Hepatocyte (in vitro differentiated cells): ENCODE data around the gene CCSER2. TPM values are rescaled to one million over a fixed set of nuclear protein-coding genes. Genes with fewer than 3 reads are reported as not detected.
"Not testable (repeated sequence)": the region's sequence is repeated elsewhere in the genome, so short reads cannot be mapped to it uniquely, and the experiment has no call there.

ENCODE experiments used
- DNase-seq: peaks from one replicate; pipeline ENCODE4 v3.0.0-alpha.2; 2016; ENCODE audit warnings: low spot score
- H2AFZ ChIP-seq: fragments of 200-600 bp; sonication (generic); 2 replicates; pipeline ENCODE4 v1.6.0; 2016; ENCODE audit warnings: antibody characterized with exemption, mild to moderate bottlenecking
- H3K27ac ChIP-seq: fragments of 200-600 bp; sonication (generic); 2 replicates; pipeline ENCODE4 v1.5.1; 2016; ENCODE audit warnings: mild to moderate bottlenecking
- H3K27me3 ChIP-seq: fragments of 200-600 bp; sonication (generic); 2 replicates; pipeline ENCODE4 v1.6.1; 2016
- H3K36me3 ChIP-seq: fragments of 200-600 bp; sonication (generic); replicated peaks from 2 replicates; pipeline ENCODE4 v1.5.1; 2016; ENCODE audit warnings: low read depth; ENCODE audit not compliant: insufficient read depth
- H3K4me1 ChIP-seq: fragments of 200-600 bp; sonication (generic); 2 replicates; pipeline ENCODE4 v1.5.1; 2016; ENCODE audit warnings: mild to moderate bottlenecking, moderate library complexity; ENCODE audit not compliant: insufficient read depth
- H3K4me2 ChIP-seq: fragments of 200-600 bp; sonication (generic); 2 replicates; pipeline ENCODE4 v1.6.0; 2016
- H3K4me3 ChIP-seq: fragments of 200-600 bp; sonication (generic); 2 replicates; pipeline ENCODE4 v1.5.1; 2016; ENCODE audit warnings: mild to moderate bottlenecking
- H3K79me2 ChIP-seq: fragments of 200-600 bp; sonication (generic); 2 replicates; pipeline ENCODE4 v1.6.0; 2017; ENCODE audit warnings: mild to moderate bottlenecking
- H3K9me2 ChIP-seq: fragments of 200-600 bp; sonication (generic); replicated peaks from 2 replicates; pipeline ENCODE4 v1.6.0; 2017; ENCODE audit warnings: mild to moderate bottlenecking; ENCODE audit not compliant: insufficient read depth
- H3K9me3 ChIP-seq: fragments of 200-600 bp; sonication (generic); 2 replicates; pipeline ENCODE4 v1.5.1; 2016; ENCODE audit warnings: low read depth, mild to moderate bottlenecking
- H4K20me1 ChIP-seq: fragments of 200-600 bp; sonication (generic); 2 replicates; pipeline ENCODE4 v1.6.0; 2016; ENCODE audit warnings: mild to moderate bottlenecking; ENCODE audit not compliant: insufficient read depth, poor library complexity, severe bottlenecking
- EZH2 ChIP-seq: fragments of 200-600 bp; sonication (generic); IDR thresholded peaks from 2 replicates; pipeline ENCODE4 v1.6.1; 2016; ENCODE audit warnings: antibody characterized with exemption, mild to moderate bottlenecking, borderline replicate concordance
- EZH2phosphoT487 ChIP-seq: fragments of 200-600 bp; sonication (generic); IDR thresholded peaks from one replicate; pipeline ENCODE4 v1.6.1; 2018; ENCODE audit warnings: antibody characterized with exemption, mild to moderate bottlenecking, low read depth, moderate library complexity; ENCODE audit not compliant: unreplicated experiment, severe bottlenecking
- WGBS: methylation state at CpG from one replicate; pipeline ENCODE4 v1.1.6; 2016; ENCODE audit warnings: low lambda C conversion rate; ENCODE audit errors: missing lambda C conversion rate; 5-methylcytosine and 5-hydroxymethylcytosine counted together
- polyA plus RNA-seq: library from polyadenylated mRNA; unstranded; fragments of >200 nt; fragmentation: Nextera tagmentation; extraction: Ambion mirVana; gene quantifications from 2 replicates; pipeline ENCODE4 v1.2.1, GENCODE V29; 2016
- total RNA-seq: library from RNA; depleted of rRNA; stranded (reverse); fragments of >200 nt; gene quantifications from 2 replicates; pipeline ENCODE4 v1.2.3, GENCODE V29; 2014
- TF ChIP-seq, protein P1 (sequence below): fragments of 200-600 bp; sonication (generic); IDR thresholded peaks from 2 replicates; pipeline ENCODE4 v1.5.1; 2016; ENCODE audit warnings: antibody characterized with exemption, mild to moderate bottlenecking; ENCODE audit not compliant: poor library complexity

The CCSER2 gene
- total and polyA plus RNA-seq, 2 experiments from 2014 or later = 36.5 to 39.7 TPM

- WGBS = 96% methylated on average over 8 of the region's 8 CpGs
- no peaks in the 10 kb centered on the region for H3K9me2 ChIP-seq
- no peaks in the 10 kb centered on the region for H3K9me3 ChIP-seq
- no peak overlapping the region for H3K4me3 ChIP-seq
- DNase-seq = no peak
- no peak for TF ChIP-seq EZH2phosphoT487
- TF ChIP-seq EZH2 = no peak
- TF ChIP-seq, protein P1, sequence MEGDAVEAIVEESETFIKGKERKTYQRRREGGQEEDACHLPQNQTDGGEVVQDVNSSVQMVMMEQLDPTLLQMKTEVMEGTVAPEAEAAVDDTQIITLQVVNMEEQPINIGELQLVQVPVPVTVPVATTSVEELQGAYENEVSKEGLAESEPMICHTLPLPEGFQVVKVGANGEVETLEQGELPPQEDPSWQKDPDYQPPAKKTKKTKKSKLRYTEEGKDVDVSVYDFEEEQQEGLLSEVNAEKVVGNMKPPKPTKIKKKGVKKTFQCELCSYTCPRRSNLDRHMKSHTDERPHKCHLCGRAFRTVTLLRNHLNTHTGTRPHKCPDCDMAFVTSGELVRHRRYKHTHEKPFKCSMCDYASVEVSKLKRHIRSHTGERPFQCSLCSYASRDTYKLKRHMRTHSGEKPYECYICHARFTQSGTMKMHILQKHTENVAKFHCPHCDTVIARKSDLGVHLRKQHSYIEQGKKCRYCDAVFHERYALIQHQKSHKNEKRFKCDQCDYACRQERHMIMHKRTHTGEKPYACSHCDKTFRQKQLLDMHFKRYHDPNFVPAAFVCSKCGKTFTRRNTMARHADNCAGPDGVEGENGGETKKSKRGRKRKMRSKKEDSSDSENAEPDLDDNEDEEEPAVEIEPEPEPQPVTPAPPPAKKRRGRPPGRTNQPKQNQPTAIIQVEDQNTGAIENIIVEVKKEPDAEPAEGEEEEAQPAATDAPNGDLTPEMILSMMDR = no peak
- no peaks in the 10 kb centered on the region for H4K20me1 ChIP-seq
- H3K4me2 ChIP-seq = no peak overlapping the region
- H3K79me2 ChIP-seq = no peaks in the 10 kb centered on the region
- H2AFZ ChIP-seq = no peak overlapping the region
- H3K4me1 ChIP-seq = no peaks in the 10 kb centered on the region
- no peaks in the 10 kb centered on the region for H3K27me3 ChIP-seq
- H3K36me3 ChIP-seq = no peaks in the 10 kb centered on the region
- no peak overlapping the region for H3K27ac ChIP-seq
These were observed 119.5 kb downstream of the CCSER2 start for GRCh38 chr10:84447701-84448400.

DNA sequence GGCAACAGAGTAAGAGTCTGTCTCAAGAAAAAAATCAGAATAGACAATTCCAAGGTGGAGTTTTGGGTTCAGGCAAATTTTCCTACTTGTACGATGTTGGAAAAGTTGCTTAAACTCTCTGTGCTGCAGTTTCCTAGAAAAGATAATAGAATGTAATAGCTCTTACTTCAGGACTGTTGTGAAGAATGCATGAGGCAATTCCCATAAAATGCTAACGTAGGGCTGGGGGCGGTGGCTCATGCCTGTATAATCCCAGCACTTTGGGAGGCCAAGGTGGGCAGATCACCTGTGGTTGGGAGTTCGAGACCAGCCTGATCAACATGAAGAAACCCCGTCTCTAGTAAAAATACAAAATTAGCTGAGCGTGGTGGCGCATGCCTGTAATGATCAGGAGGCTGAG is 121.0 kb downstream of the CCSER2 start:
- 97% methylated on average over 7 of the region's 7 CpGs for WGBS
- not testable (repeated sequence) for H2AFZ ChIP-seq, H3K4me2 ChIP-seq, H3K36me3 ChIP-seq, H3K79me2 ChIP-seq, H3K27ac ChIP-seq, H3K27me3 ChIP-seq, H3K9me3 ChIP-seq, DNase-seq, H4K20me1 ChIP-seq, H3K9me2 ChIP-seq, H3K4me1 ChIP-seq, H3K4me3 ChIP-seq

DNA sequence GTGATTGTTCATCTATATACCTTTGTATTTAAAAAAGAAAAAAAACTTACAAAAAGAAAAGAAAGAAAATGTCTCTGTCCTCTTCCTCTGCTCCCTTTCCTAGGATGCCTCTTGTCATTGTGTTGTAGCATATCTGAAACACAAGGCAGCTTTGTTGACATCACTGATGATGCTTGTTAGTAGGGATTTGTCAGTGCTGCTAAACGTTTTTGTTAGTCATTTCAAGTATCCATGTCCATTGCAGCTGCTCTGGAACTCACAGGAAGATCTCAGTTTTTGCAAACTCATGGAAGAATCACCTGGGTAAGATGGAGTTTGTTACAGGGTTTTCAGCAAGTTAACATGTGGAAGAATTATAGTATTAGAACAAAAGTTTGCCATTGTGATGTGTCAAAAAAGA is 123.6 kb downstream of the CCSER2 start:
- no peak for DNase-seq
- 25% methylated on average over 1 of the region's 1 CpG for WGBS

GRCh38 chr10:84453303-84453702 is 124.9 kb downstream of the CCSER2 start:
- Histone ChIP-seq H3K4me1 (no peaks in the 10 kb centered on the region), H3K4me3 (no peak overlapping the region), H3K27ac (no peak overlapping the region), H4K20me1 (no peaks in the 10 kb centered on the region), H3K27me3 (no peaks in the 10 kb centered on the region), H3K9me2 (no peaks in the 10 kb centered on the region), H3K36me3 (no peaks in the 10 kb centered on the region), H3K79me2 (no peaks in the 10 kb centered on the region), H2AFZ (no peak overlapping the region), H3K9me3 (peaks cover 3% of the 10 kb centered on the region), H3K4me2 (no peak overlapping the region)
- 86% methylated on average over 6 of the region's 6 CpGs for WGBS
- no peak for TF ChIP-seq EZH2
- TF ChIP-seq, protein P1 = no peak
- no peak for TF ChIP-seq EZH2phosphoT487
- no peak for DNase-seq

More for the DNA sequence above, 123.6 kb downstream of the CCSER2 start:
- H3K79me2 ChIP-seq = no peaks in the 10 kb centered on the region
- H3K4me1 ChIP-seq = no peaks in the 10 kb centered on the region
- no peak overlapping the region for H3K27ac ChIP-seq
- H3K4me2 ChIP-seq = no peak overlapping the region
- no peaks in the 10 kb centered on the region for H3K9me2 ChIP-seq
- no peaks in the 10 kb centered on the region for H4K20me1 ChIP-seq
- H2AFZ ChIP-seq = no peak overlapping the region
- TF ChIP-seq EZH2phosphoT487 (no peak), EZH2 (no peak)
- TF ChIP-seq, protein P1 = no peak
- H3K36me3 ChIP-seq = no peaks in the 10 kb centered on the region
- H3K4me3 ChIP-seq = no peak overlapping the region
- no peaks in the 10 kb centered on the region for H3K9me3 ChIP-seq
- no peaks in the 10 kb centered on the region for H3K27me3 ChIP-seq
